Measurements from ENCODE around the gene KCNIP1. TPM values are rescaled to one million over a fixed set of nuclear protein-coding genes. Genes with fewer than 3 reads are reported as not detected.

KCNIP1 gene
- total RNA-seq, 1 donor from 2014 or later = not detected

- H3K4me1 ChIP-seq = no peaks in the 10 kb centered on the region
- no peaks in the 10 kb centered on the region for H3K27me3 ChIP-seq
- H3K9me3 ChIP-seq = no peaks in the 10 kb centered on the region
- intact Hi-C loops (cut with DNase I) = no loop called here
- no peak overlapping the region for H3K4me3 ChIP-seq
- H3K36me3 ChIP-seq = no peaks in the 10 kb centered on the region
- TF ChIP-seq POLR2AphosphoS5 (IDR thresholded peaks at IDR 0.05; ENCODE audit: insufficient read depth in 1 of 2, low read depth in 1 of 2) = no peak
- no peak for TF ChIP-seq CTCF (IDR thresholded peaks at IDR 0.05)
- DNase-seq (ENCODE audit: extremely low spot score in 2 of 2) = no peak
- H3K27ac ChIP-seq = no peak overlapping the region
Observed at GRCh38 chr5:170563824-170564567, 60.2 kb downstream of the KCNIP1 start.

GRCh38 chr5:170565072-170565471 is 61.3 kb downstream of the KCNIP1 start:
- intact Hi-C loops (cut with DNase I) = no loop called here
- no peak for DNase-seq (ENCODE audit: extremely low spot score in 2 of 2)
- no peaks in the 10 kb centered on the region for H3K36me3 ChIP-seq
- H3K4me1 ChIP-seq = no peaks in the 10 kb centered on the region
- no peak for TF ChIP-seq POLR2A (IDR thresholded peaks at IDR 0.05)
- no peak for TF ChIP-seq POLR2AphosphoS5 (IDR thresholded peaks at IDR 0.05; ENCODE audit: insufficient read depth in 1 of 2, low read depth in 1 of 2)
- no peak for TF ChIP-seq CTCF (IDR thresholded peaks at IDR 0.05)
- H3K9me3 ChIP-seq = no peaks in the 10 kb centered on the region
- no peaks in the 10 kb centered on the region for H3K27me3 ChIP-seq
- H3K4me3 ChIP-seq = no peak overlapping the region
- H3K27ac ChIP-seq = no peak overlapping the region

- Histone ChIP-seq H3K4me1 (no peaks in the 10 kb centered on the region), H3K4me3 (no peak overlapping the region), H3K36me3 (no peaks in the 10 kb centered on the region), H3K27ac (no peak overlapping the region), H3K9me3 (no peaks in the 10 kb centered on the region), H3K27me3 (no peaks in the 10 kb centered on the region)
- DNase-seq (ENCODE audit: extremely low spot score in 2 of 2) = no peak
- intact Hi-C loops (cut with DNase I) = no loop called here
- TF ChIP-seq CTCF (IDR thresholded peaks at IDR 0.05) = no peak
- no peak for TF ChIP-seq POLR2A (IDR thresholded peaks at IDR 0.05)
- TF ChIP-seq POLR2AphosphoS5 (IDR thresholded peaks at IDR 0.05; ENCODE audit: insufficient read depth in 1 of 2, low read depth in 1 of 2) = no peak
Observed at GRCh38 chr5:170569101-170569500, 65.3 kb downstream of the KCNIP1 start.

- Histone ChIP-seq H3K9me3 (no peaks in the 10 kb centered on the region), H3K36me3 (no peaks in the 10 kb centered on the region), H3K4me1 (no peaks in the 10 kb centered on the region), H3K27ac (no peak overlapping the region), H3K4me3 (no peak overlapping the region), H3K27me3 (no peaks in the 10 kb centered on the region)
- intact Hi-C loops (cut with DNase I) = no loop called here
- no peak for TF ChIP-seq POLR2AphosphoS5 (IDR thresholded peaks at IDR 0.05; ENCODE audit: insufficient read depth in 1 of 2, low read depth in 1 of 2)
- DNase-seq (ENCODE audit: extremely low spot score in 2 of 2) = no peak
Observed at GRCh38 chr5:170570476-170570875, 66.7 kb downstream of the KCNIP1 start.

GRCh38 chr5:170571281-170571731 is 67.5 kb downstream of the KCNIP1 start:
- no peak overlapping the region for H3K4me3 ChIP-seq
- DNase-seq (ENCODE audit: extremely low spot score in 2 of 2) = no peak
- no peaks in the 10 kb centered on the region for H3K27me3 ChIP-seq
- H3K9me3 ChIP-seq = no peaks in the 10 kb centered on the region
- TF ChIP-seq POLR2A (IDR thresholded peaks at IDR 0.05) (no peak), CTCF (IDR thresholded peaks at IDR 0.05) (no peak), POLR2AphosphoS5 (IDR thresholded peaks at IDR 0.05; ENCODE audit: insufficient read depth in 1 of 2, low read depth in 1 of 2) (no peak)
- intact Hi-C loops (cut with DNase I) = no loop called here
- no peak overlapping the region for H3K27ac ChIP-seq
- H3K36me3 ChIP-seq = no peaks in the 10 kb centered on the region
- no peaks in the 10 kb centered on the region for H3K4me1 ChIP-seq
